Loucy (cell line): ENCODE measurements around the gene FKBP5.

Source experiments
- CTCF ChIP-seq: fragments of 200-600 bp; sonication (generic); conservative IDR thresholded peaks from 2 replicates; pipeline ENCODE4 v1.5.1; 2014; ENCODE audit warnings: mild to moderate bottlenecking, antibody characterized with exemption, low read length
- EZH2phosphoT487 ChIP-seq: fragments of 200-600 bp; IDR thresholded peaks from 2 replicates; pipeline ENCODE4 v1.6.1; 2018; ENCODE audit warnings: antibody characterized with exemption, mild to moderate bottlenecking, moderate library complexity, borderline replicate concordance

- no peak for TF ChIP-seq CTCF
- TF ChIP-seq EZH2phosphoT487: no peak
Measured at GRCh38 chr6:35723587-35723986, 34.9 kb upstream of the FKBP5 start.
